Activated CD4-positive, CD25-positive, alpha-beta regulatory T cell treated with anti-CD3 and anti-CD28 coated beads, Interleukin-2, amount 50 U/mL, for 72 hours (primary cell): ENCODE results near the gene INTS6.
A peak's percentile ranks its signal among the peaks of the same experiment; 100 is the strongest.
"Not testable (repeated sequence)": the region's sequence is repeated elsewhere in the genome, so short reads cannot be mapped to it uniquely, and the experiment has no call there.

Experiments used
- DNase-seq: peaks from one replicate; pipeline ENCODE4 v3.0.0; 2021

INTS6 gene

DNA sequence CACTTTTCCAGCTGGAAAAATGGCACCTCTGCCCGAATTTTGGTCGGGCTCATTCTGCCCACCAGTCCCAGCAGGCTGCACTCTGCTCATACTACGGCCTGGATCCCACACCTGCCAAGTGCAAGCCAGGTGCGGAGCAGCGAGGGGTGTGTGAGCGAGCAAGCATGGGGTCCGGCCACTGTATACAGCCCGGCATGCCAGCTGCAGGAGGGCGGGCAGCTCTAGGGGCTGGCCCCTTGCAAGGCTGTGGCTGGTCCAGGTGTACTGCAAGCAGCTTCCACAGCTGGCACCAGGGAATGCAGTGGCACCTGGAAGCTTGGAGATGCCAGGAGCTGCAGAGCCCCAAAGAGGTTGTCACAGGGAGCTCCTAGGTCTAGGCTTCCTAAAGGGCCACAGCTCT, 2.7 kb upstream of the INTS6 start:
- DNase-seq = no peak

- no peak for DNase-seq
Observed at GRCh38 chr13:51453959-51454703, 1.3 kb upstream of the INTS6 start.

DNA sequence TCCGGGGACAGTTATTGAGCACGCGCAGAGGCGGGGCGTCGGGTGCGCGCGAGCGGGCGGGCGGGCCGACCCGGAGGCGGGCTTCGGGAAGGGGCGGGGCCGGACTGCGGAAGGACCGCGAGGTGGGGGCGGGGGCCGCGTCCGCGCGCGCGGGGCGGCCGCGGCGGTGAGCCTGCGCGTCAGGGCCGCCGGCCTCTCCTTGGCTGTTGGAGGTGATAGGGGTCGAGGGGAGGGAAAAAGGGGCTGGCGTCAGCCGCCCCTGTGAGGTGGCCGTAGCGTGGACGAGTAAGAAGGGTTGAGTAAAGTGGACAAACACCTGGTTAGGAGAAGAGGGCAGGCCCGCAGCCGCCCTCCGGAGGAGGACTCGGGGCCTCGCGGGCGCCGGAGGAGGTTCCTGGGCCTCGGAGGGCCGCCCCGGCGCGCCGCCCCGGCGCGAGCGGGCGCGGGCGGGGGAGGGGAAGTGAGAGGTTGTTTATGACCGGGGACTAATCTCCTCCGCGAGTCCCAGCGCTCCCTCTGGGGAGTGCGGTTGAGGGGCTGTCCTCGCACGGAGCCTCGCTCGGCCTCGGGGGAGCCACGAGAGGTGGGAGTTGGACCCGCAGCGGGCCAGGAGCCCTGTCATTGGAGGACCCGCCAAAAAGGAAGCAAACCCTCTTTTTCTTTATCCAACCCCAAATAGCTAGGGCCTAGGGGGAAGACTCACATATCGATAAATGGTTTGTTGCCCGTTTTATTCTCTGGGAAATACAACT, 547 bp upstream of the INTS6 start:
- DNase-seq = peak; percentile 82

GRCh38 chr13:51451467-51452360, 1.1 kb downstream of the INTS6 start:
- peak; percentile 80 for DNase-seq

GRCh38 chr13:51451134-51451466, 1.7 kb downstream of the INTS6 start:
- no peak for DNase-seq

GRCh38 chr13:51449018-51449417, 3.8 kb downstream of the INTS6 start:
- no peak for DNase-seq

- no peak for DNase-seq
Observed at GRCh38 chr13:51444922-51445321, 7.9 kb downstream of the INTS6 start.

- DNase-seq = no peak
Observed at GRCh38 chr13:51440381-51440780, 12.5 kb downstream of the INTS6 start.

- DNase-seq = no peak
Observed at GRCh38 chr13:51437550-51438127, 15.2 kb downstream of the INTS6 start.

DNA sequence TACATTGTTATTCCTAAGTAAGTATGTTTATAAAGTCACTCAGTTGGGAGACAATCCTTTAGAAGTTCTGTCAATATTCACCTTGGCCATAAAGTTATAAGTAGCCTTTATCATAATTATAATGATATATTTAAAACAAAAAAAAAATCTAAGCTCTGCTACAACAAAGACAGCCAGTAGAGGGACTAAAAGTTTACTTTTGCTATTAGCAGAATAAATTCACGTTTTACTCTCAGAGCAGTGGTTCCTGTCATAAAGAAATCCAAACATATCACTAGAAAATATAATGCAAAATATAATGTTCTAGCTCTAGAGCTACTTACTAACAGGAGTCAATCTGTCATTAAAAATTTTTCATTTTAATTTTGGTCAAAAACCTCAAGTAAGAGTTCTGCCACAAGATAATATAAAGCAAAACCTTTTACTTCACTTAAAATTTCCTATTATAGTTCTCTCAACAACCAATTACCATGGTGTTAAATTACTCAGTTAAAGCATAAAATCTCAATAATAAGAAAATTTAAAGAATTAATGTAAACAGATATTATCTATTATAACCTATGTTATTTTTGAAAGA, 17.7 kb downstream of the INTS6 start:
- DNase-seq = no peak

DNA sequence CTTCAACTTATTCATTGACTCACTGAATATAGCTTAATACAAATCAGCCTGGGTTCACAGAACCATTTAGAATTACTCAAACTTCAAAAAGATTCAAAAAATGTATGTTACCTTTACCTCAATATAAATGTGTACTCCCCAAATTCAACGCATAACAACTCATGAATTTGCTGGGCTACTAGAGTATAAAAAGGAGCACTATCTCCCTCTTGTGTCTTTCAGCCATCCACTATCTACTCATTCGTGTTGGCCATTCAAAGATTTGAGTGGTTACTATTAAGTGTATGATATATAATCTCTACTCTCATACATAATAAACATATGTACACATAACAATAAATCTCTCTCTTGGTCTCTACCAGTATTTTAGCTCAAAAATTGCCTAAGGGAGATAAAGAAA, 20.3 kb downstream of the INTS6 start:
- DNase-seq = no peak

- DNase-seq = no peak
Observed at GRCh38 chr13:51426982-51427381, 25.9 kb downstream of the INTS6 start.

- no peak for DNase-seq
Observed at GRCh38 chr13:51425410-51426042, 27.3 kb downstream of the INTS6 start.

DNA sequence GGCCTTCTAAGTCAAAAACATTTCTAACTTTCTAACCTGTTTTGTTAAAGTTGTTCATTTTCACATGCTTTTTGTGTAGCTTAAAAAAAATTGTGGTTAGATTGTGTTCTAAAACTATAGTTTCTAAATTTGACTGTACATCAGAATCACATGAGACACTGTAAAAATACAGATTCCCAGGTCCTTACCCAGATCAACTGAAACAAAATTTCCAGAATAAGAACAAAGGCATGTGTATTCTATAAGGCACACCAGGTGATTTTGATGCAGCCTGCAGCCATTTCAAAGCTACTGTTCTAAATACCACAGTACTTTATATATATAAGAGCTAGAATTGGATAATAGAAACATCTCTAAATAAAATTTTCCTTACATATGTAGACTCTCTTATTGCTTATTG, 29.1 kb downstream of the INTS6 start:
- no peak for DNase-seq

DNA sequence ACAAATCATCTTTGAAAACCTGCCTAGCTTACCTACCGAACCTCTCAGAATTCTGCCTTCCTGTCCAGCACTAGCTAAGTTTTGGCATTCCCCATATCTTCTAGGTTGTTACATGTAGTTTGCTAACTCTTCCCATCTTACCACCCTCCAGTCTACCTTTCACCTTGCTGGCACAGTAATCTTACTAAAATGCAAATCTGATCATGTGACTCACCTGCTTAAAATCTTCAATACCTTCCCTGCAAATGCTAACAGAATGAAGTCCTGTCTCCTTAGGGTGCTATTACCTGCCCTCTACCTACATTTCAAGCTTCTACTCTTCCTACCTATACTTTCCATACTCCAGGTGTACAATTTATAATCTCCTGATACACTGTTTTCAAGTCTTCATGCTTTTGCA, 30.4 kb downstream of the INTS6 start:
- DNase-seq = no peak

DNA sequence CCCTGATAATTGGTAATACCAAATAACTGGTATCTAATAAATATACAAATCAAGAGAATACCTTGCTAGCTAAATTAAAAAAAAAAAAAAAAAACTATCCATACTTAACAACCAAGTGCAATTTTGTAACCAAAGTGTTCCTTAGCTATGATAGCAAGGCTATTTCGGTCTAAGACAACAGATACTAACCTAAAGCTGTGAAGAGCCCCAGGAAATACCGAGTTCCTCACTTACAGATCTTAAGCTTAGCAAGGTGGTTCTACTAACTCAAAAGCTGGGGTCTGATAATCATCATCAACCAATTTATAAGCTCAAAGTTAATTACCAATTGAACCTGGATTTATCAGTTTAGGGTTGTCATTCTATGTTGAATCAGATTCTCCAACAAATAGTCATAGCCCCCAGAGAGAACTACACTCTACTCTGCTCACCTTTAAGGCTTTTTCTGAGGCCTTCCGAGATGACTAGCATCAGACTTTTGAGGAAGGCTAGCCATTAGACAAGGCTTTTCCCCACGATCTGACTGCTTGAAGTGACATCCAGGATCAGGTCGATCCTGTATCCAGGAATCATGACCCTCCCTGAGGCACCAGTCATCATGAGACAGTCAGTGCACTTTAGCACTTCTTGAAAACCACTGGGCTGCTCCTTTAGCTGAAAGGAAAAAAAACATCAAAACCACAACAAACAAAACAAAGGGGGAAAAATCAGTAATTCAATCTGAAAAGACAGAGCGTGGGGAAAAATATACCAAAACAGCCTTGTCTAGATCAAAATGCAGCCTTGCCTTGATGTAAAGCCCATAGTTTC, 31.9 kb downstream of the INTS6 start:
- no peak for DNase-seq

DNA sequence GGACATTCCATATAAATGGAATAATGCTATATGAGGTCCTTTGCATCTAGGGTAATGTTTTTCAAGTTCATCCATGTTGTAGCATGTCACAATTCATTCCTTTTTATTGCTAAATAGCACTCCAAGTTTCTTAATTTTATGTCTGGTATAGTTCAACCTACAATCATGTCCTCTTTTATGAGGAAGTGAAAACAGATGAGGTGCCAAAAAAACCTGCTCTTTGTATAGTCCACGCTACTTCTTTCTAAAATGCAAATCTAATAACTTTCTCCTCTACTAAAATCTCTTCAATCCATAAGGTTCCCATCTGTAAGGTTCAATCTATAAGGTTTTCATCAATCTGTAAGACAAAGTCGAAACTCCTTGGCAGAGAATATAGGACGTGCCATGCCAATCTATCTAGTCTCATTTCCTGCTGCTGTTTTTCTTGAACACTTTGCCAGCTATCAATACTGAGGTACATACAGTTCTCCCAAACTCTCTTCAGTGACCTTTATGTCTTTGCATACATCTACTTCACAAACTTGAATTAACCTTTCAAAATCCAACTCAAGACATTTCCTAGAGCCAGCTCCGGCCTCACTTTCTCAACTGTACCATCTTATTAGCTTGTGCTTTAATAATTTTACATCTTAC, 33.7 kb downstream of the INTS6 start:
- DNase-seq = no peak

DNA sequence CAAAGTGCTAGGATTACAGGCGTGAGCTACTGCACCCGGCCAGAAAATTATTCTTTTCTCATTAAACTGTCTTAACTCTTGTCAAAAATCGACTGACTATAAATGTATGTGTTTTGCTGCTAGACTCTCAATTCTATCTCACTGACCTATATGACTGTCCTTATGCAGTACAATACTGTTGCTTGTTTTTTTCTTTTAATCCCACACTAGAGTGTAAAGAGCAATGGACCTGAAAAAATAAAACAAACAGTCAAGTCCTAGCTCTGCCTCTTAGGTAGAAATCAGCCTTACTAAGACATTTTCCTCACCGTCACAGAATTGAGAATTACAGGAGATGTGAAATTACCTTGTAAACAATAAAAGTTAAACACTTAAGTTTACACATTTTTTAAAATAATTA, 35.1 kb downstream of the INTS6 start:
- no peak for DNase-seq

DNA sequence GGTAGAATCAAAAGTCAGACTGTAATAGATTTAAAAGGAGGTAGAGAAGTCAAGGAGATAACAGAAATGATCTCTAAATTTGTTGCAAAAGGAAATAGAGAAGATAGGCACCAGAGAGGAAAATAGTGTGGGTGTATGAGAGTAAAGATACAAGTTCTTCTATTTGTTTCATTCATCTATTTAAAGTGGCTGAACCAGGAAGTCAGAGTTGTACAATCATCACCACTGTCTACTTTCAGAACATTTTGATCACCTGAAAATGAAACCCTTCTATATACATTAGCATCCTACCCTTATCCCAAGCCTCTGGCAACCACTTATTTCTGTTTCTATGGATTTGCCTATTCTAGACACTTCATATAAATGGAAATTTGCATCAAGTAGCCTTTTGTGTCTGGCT, 36.7 kb downstream of the INTS6 start:
- no peak for DNase-seq

- not testable (repeated sequence) for DNase-seq
Observed at GRCh38 chr13:51415339-51415738, 37.5 kb downstream of the INTS6 start.

DNA sequence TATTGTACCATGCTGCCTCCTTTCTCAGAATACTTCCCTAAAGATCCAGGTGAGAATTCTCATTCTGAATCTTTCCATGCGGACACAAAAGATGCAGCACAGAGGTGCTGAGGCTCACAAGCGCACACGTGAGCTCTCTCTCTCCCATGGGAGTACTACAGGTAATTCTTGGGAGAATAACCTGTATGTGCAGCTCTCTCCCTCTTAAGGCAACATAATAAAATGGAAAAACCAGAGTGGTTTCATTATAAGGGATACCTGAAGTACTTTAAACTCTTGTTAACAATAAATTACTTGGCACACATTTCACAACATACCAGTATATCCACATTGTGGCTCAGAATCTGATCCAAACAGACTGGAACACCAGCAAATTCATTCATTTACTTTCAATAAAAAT, 40.4 kb downstream of the INTS6 start:
- DNase-seq = no peak
